Measurements from ENCODE around the gene DCDC2C.

Gene DCDC2C

GRCh38 chr2:3857576-3857975 is 154.2 kb downstream of the DCDC2C start:
- Histone ChIP-seq H2BK5ac (ENCODE audit: low read depth, low read length, poor library complexity, severe bottlenecking) (no peak overlapping the region), H2BK120ac (ENCODE audit: low read depth, low read length) (no peak overlapping the region), H3K9me3 (ENCODE audit: control insufficient read depth, low read length) (peaks cover 7% of the 10 kb centered on the region), H3K4me1 (ENCODE audit: control insufficient read depth, insufficient read depth, low read depth, low read length) (no peaks in the 10 kb centered on the region), H4K91ac (ENCODE audit: low read length) (no peak overlapping the region), H3K36me3 (ENCODE audit: control insufficient read depth in 1 of 2, insufficient read depth in 2 of 2, low read depth in 1 of 2, low read length in 2 of 2) (no peaks in the 10 kb centered on the region), H3K4me2 (ENCODE audit: low read length, poor library complexity, severe bottlenecking) (no peak overlapping the region), H3K27ac (ENCODE audit: low read length, poor library complexity, severe bottlenecking) (no peak overlapping the region), H4K8ac (ENCODE audit: low read length) (no peak overlapping the region), H2BK12ac (ENCODE audit: low read length in 2 of 2) (no peak overlapping the region), H3K18ac (ENCODE audit: low read depth in 1 of 2, low read length in 2 of 2) (no peak overlapping the region), H2AFZ (ENCODE audit: low read depth, low read length) (no peak overlapping the region), H2BK15ac (ENCODE audit: low read depth, poor library complexity, severe bottlenecking) (no peak overlapping the region), H3K27me3 (ENCODE audit: control insufficient read depth in 1 of 2, insufficient read depth in 1 of 2, low read length in 2 of 2) (no peaks in the 10 kb centered on the region), H3K14ac (ENCODE audit: low read length in 2 of 2) (no peak overlapping the region), H3K4me3 (ENCODE audit: insufficient read depth in 1 of 2, low read depth in 1 of 2, low read length in 2 of 2) (no peak overlapping the region), H2AK5ac (ENCODE audit: low read length, severe bottlenecking) (no peak overlapping the region), H3K23ac (ENCODE audit: low read length in 2 of 2) (no peak overlapping the region), H3K4ac (ENCODE audit: low read depth in 1 of 2, low read length in 2 of 2) (no peak overlapping the region), H3K79me1 (replicated peaks; ENCODE audit: low read length, poor library complexity, severe bottlenecking) (no peaks in the 10 kb centered on the region), H3K9ac (ENCODE audit: low read length) (no peak overlapping the region)
- 48% methylated on average over 4 of the region's 4 CpGs for WGBS
- no peak for DNase-seq

- Histone ChIP-seq H3K79me1 (replicated peaks; ENCODE audit: low read length, poor library complexity, severe bottlenecking) (no peaks in the 10 kb centered on the region), H3K14ac (ENCODE audit: low read length in 2 of 2) (no peak overlapping the region), H3K4me1 (ENCODE audit: control insufficient read depth, insufficient read depth, low read depth, low read length) (peaks cover 2% of the 10 kb centered on the region), H3K27me3 (ENCODE audit: control insufficient read depth in 1 of 2, insufficient read depth in 1 of 2, low read length in 2 of 2) (no peaks in the 10 kb centered on the region), H4K91ac (ENCODE audit: low read length) (no peak overlapping the region), H2BK5ac (ENCODE audit: low read depth, low read length, poor library complexity, severe bottlenecking) (no peak overlapping the region), H3K36me3 (ENCODE audit: control insufficient read depth in 1 of 2, insufficient read depth in 2 of 2, low read depth in 1 of 2, low read length in 2 of 2) (no peaks in the 10 kb centered on the region), H2AK5ac (ENCODE audit: low read length, severe bottlenecking) (no peak overlapping the region), H4K8ac (ENCODE audit: low read length) (no peak overlapping the region), H3K4me3 (ENCODE audit: insufficient read depth in 1 of 2, low read depth in 1 of 2, low read length in 2 of 2) (no peak overlapping the region), H3K23ac (ENCODE audit: low read length in 2 of 2) (no peak overlapping the region), H3K18ac (ENCODE audit: low read depth in 1 of 2, low read length in 2 of 2) (no peak overlapping the region), H3K27ac (ENCODE audit: low read length, poor library complexity, severe bottlenecking) (no peak overlapping the region), H3K9me3 (ENCODE audit: control insufficient read depth, low read length) (no peaks in the 10 kb centered on the region), H3K4me2 (ENCODE audit: low read length, poor library complexity, severe bottlenecking) (no peak overlapping the region), H2AFZ (ENCODE audit: low read depth, low read length) (no peak overlapping the region), H2BK120ac (ENCODE audit: low read depth, low read length) (no peak overlapping the region), H2BK12ac (ENCODE audit: low read length in 2 of 2) (no peak overlapping the region), H3K9ac (ENCODE audit: low read length) (no peak overlapping the region), H2BK15ac (ENCODE audit: low read depth, poor library complexity, severe bottlenecking) (no peak overlapping the region), H3K4ac (ENCODE audit: low read depth in 1 of 2, low read length in 2 of 2) (no peak overlapping the region)
- DNase-seq: no peak
- 79% methylated on average over 14 of the region's 16 CpGs for WGBS
Measured at GRCh38 chr2:3864943-3865865, 161.8 kb downstream of the DCDC2C start.

GRCh38 chr2:3867469-3867868 is 164.1 kb downstream of the DCDC2C start:
- Histone ChIP-seq H2BK12ac (ENCODE audit: low read length in 2 of 2) (no peak overlapping the region), H3K9ac (ENCODE audit: low read length) (no peak overlapping the region), H3K27me3 (ENCODE audit: control insufficient read depth in 1 of 2, insufficient read depth in 1 of 2, low read length in 2 of 2) (no peaks in the 10 kb centered on the region), H3K4me1 (ENCODE audit: control insufficient read depth, insufficient read depth, low read depth, low read length) (peaks cover 2% of the 10 kb centered on the region), H3K36me3 (ENCODE audit: control insufficient read depth in 1 of 2, insufficient read depth in 2 of 2, low read depth in 1 of 2, low read length in 2 of 2) (no peaks in the 10 kb centered on the region), H3K9me3 (ENCODE audit: control insufficient read depth, low read length) (no peaks in the 10 kb centered on the region), H2BK15ac (ENCODE audit: low read depth, poor library complexity, severe bottlenecking) (no peak overlapping the region), H2AK5ac (ENCODE audit: low read length, severe bottlenecking) (no peak overlapping the region), H3K4me3 (ENCODE audit: insufficient read depth in 1 of 2, low read depth in 1 of 2, low read length in 2 of 2) (no peak overlapping the region), H2BK120ac (ENCODE audit: low read depth, low read length) (no peak overlapping the region), H3K79me1 (replicated peaks; ENCODE audit: low read length, poor library complexity, severe bottlenecking) (no peaks in the 10 kb centered on the region), H3K4ac (ENCODE audit: low read depth in 1 of 2, low read length in 2 of 2) (no peak overlapping the region), H3K14ac (ENCODE audit: low read length in 2 of 2) (no peak overlapping the region), H4K8ac (ENCODE audit: low read length) (no peak overlapping the region), H3K27ac (ENCODE audit: low read length, poor library complexity, severe bottlenecking) (no peak overlapping the region), H4K91ac (ENCODE audit: low read length) (no peak overlapping the region), H3K4me2 (ENCODE audit: low read length, poor library complexity, severe bottlenecking) (no peak overlapping the region), H2AFZ (ENCODE audit: low read depth, low read length) (no peak overlapping the region), H3K18ac (ENCODE audit: low read depth in 1 of 2, low read length in 2 of 2) (no peak overlapping the region), H2BK5ac (ENCODE audit: low read depth, low read length, poor library complexity, severe bottlenecking) (no peak overlapping the region), H3K23ac (ENCODE audit: low read length in 2 of 2) (no peak overlapping the region)
- 55% methylated on average over 5 of the region's 5 CpGs for whole genome bisulfite sequencing
- no peak for DNase-seq

GRCh38 chr2:3868012-3868805 is 164.8 kb downstream of the DCDC2C start:
- no peaks in the 10 kb centered on the region for H3K79me1 ChIP-seq (replicated peaks; ENCODE audit: low read length, poor library complexity, severe bottlenecking)
- H3K18ac ChIP-seq (ENCODE audit: low read depth in 1 of 2, low read length in 2 of 2): no peak overlapping the region
- H2BK5ac ChIP-seq (ENCODE audit: low read depth, low read length, poor library complexity, severe bottlenecking): no peak overlapping the region
- H3K27me3 ChIP-seq (ENCODE audit: control insufficient read depth in 1 of 2, insufficient read depth in 1 of 2, low read length in 2 of 2): no peaks in the 10 kb centered on the region
- no peak overlapping the region for H4K8ac ChIP-seq (ENCODE audit: low read length)
- H2BK120ac ChIP-seq (ENCODE audit: low read depth, low read length): no peak overlapping the region
- H3K4me1 ChIP-seq (ENCODE audit: control insufficient read depth, insufficient read depth, low read depth, low read length): peaks cover 2% of the 10 kb centered on the region
- no peaks in the 10 kb centered on the region for H3K36me3 ChIP-seq (ENCODE audit: control insufficient read depth in 1 of 2, insufficient read depth in 2 of 2, low read depth in 1 of 2, low read length in 2 of 2)
- H2AFZ ChIP-seq (ENCODE audit: low read depth, low read length): no peak overlapping the region
- no peak overlapping the region for H3K23ac ChIP-seq (ENCODE audit: low read length in 2 of 2)
- H2BK15ac ChIP-seq (ENCODE audit: low read depth, poor library complexity, severe bottlenecking): no peak overlapping the region
- no peak overlapping the region for H3K4me2 ChIP-seq (ENCODE audit: low read length, poor library complexity, severe bottlenecking)
- 64% methylated on average over 13 of the region's 14 CpGs for WGBS
- no peak overlapping the region for H2BK12ac ChIP-seq (ENCODE audit: low read length in 2 of 2)
- H3K14ac ChIP-seq (ENCODE audit: low read length in 2 of 2): no peak overlapping the region
- no peak overlapping the region for H3K9ac ChIP-seq (ENCODE audit: low read length)
- no peak for DNase-seq
- H3K9me3 ChIP-seq (ENCODE audit: control insufficient read depth, low read length): no peaks in the 10 kb centered on the region
- no peak overlapping the region for H3K27ac ChIP-seq (ENCODE audit: low read length, poor library complexity, severe bottlenecking)
- no peak overlapping the region for H3K4ac ChIP-seq (ENCODE audit: low read depth in 1 of 2, low read length in 2 of 2)
- H2AK5ac ChIP-seq (ENCODE audit: low read length, severe bottlenecking): no peak overlapping the region
- H3K4me3 ChIP-seq (ENCODE audit: insufficient read depth in 1 of 2, low read depth in 1 of 2, low read length in 2 of 2): peak overlapping the region in 1 of 2 experiments; percentile 28
- H4K91ac ChIP-seq (ENCODE audit: low read length): no peak overlapping the region

Data from mesenchymal stem cell (in vitro differentiated cells and primary cell).